OCI-LY1 (cell line): Measurements from ENCODE around the gene ZNF334.

Experiments used
- CTCF ChIP-seq: fragments of 200-600 bp; sonication (generic), shearing (Covaris generic); IDR thresholded peaks from 2 replicates; pipeline ENCODE4 v1.5.1; 2017; ENCODE audit warnings: mild to moderate bottlenecking, antibody characterized with exemption, low read length, moderate library complexity, mixed read lengths
- EZH2 ChIP-seq: fragments of 200-600 bp; sonication (generic), shearing (Covaris generic); IDR thresholded peaks from 2 replicates; pipeline ENCODE4 v1.8.0; 2017; ENCODE audit warnings: borderline replicate concordance, mixed run types, mild to moderate bottlenecking, antibody characterized with exemption, low read length, moderate library complexity, mixed read lengths

DNA sequence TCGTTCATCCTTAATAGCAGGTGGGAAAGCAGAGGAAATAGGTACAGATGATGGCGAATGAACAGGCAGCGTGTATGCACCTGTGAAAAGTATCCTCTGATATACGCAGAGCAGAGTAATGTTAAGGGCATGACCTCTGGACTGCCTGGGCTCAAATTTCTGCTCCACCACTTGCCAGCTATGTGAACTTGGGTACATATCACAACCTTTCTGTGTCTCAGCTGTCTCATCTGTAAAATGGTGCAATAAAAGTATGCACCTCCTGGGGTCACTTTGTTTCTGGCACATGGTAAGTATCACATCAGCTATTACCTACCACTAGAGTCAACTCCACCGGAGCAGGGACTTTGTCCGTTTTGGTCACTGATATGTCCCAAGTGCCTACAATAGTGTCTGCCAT, 34.6 kb upstream of the ZNF334 start:
- TF ChIP-seq CTCF (no peak), EZH2 (no peak)
